ENCODE results near the gene PKN1.

DNA sequence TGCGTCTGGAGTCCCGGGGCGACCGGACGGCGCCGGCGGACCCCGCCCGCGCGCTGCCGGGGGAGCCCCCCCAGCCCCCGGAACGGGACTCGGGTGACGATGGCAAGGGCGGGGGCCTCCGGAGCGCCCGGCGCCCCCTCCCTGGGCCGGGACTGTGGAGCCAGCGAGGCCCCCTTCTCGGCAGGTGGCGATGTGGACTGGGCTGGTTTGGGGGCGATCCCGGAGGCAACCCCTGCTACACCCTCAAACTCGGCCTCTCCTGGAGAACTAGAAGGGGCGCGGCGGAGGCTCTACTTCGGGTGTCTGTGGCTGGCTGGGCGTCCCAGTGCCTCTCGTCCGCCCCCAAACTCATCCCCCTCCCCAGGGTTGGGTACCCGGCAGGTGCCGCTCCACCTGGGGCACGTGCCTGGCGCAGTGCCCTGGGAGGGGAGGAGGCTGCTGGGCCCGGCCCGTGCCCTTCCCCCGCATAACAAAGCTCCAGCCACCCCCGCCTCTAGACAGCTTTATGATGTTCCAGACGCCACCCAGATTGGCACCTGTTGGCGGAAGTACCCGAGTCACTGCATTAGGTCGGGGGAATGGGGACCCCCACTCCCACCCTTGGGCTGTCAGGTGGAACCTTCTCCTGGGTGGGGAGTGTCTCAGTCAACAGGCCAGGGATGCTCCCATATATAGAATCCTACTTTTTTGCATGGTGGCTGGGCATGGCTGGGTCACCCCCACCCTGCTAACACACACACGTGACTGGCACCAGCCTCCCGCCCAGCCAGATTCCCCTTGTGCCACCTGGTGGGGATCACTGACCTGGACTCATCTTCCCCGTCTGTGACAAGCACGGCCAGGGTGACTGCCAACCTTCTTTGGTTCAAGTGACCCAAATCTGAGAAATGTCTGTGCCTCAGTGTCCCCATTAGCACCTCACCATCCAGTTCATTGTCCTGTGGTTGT, 722 bp downstream of the PKN1 start:
- no peak for TF ChIP-seq CTCF (IDR thresholded peaks at IDR 0.05; ENCODE audit: borderline replicate concordance, extremely low read depth, low read length, poor library complexity, severe bottlenecking)
- TF ChIP-seq EZH2 (IDR thresholded peaks at IDR 0.05; ENCODE audit: borderline replicate concordance, low read depth, low read length, severe bottlenecking), result no peak
